ENCODE measurements around the gene GLUD1.

- TF ChIP-seq POLR2AphosphoS5 (IDR thresholded peaks at IDR 0.05; ENCODE audit: low read depth, low read length) (no peak), CTCF (IDR thresholded peaks at IDR 0.05) (no peak), TCF7L2 (IDR thresholded peaks at IDR 0.05; ENCODE audit: low read depth, low read length) (no peak), SIN3A (IDR thresholded peaks at IDR 0.05; ENCODE audit: borderline replicate concordance, insufficient read depth, low read depth, low read length) (no peak)
Observed at GRCh38 chr10:87068281-87068680, 26.4 kb downstream of the GLUD1 start.
